GM23338 (cell line): ENCODE data around the gene PHF5A. TPM values are rescaled to one million over a fixed set of nuclear protein-coding genes. Genes with fewer than 3 reads are reported as not detected.

ENCODE experiments used
- ATAC-seq: fragments of 200-7000 bp; cut with Tn5 transposase; 3 replicates; pipeline ENCODE4 v1.9.1; 2020
- DNase-seq: peaks from one replicate; pipeline ENCODE4 v3.0.0-alpha.2; 2015; ENCODE audit warnings: low spot score
- H2AFZ ChIP-seq: fragments of 200-600 bp; sonication (generic); 2 replicates; pipeline ENCODE4 v1.8.0; 2016; ENCODE audit warnings: antibody characterized with exemption, mild to moderate bottlenecking, moderate library complexity
- H3F3A ChIP-seq: fragments of 200-600 bp; sonication (generic); replicated peaks from 2 replicates; pipeline ENCODE4 v1.8.0; 2017; ENCODE audit warnings: antibody characterized with exemption, mixed run types, low read depth
- H3K27ac ChIP-seq: fragments of 200-600 bp; sonication (generic); 2 replicates; pipeline ENCODE4 v1.6.1; 2016; ENCODE audit warnings: low read depth
- H3K27me3 ChIP-seq: fragments of 200-600 bp; sonication (generic); 2 replicates; pipeline ENCODE4 v1.8.0; 2016; ENCODE audit warnings: mild to moderate bottlenecking, mixed run types, moderate library complexity; ENCODE audit not compliant: insufficient read depth
- H3K36me3 ChIP-seq: fragments of 200-600 bp; sonication (generic); 2 replicates; pipeline ENCODE4 v1.8.0; 2016; ENCODE audit warnings: mild to moderate bottlenecking; ENCODE audit not compliant: insufficient read depth
- H3K4me1 ChIP-seq: fragments of 200-600 bp; sonication (generic); 2 replicates; pipeline ENCODE4 v1.8.0; 2016; ENCODE audit warnings: mild to moderate bottlenecking, moderate library complexity; ENCODE audit not compliant: insufficient read depth
- H3K4me2 ChIP-seq: fragments of 200-600 bp; sonication (generic); 2 replicates; pipeline ENCODE4 v1.7.1; 2017; ENCODE audit warnings: mixed run types
- H3K4me3 ChIP-seq: fragments of 200-600 bp; sonication (generic); 2 replicates; pipeline ENCODE4 v1.6.1; 2016; ENCODE audit warnings: mixed run types
- H3K79me2 ChIP-seq: fragments of 200-600 bp; sonication (generic); replicated peaks from 2 replicates; pipeline ENCODE4 v1.8.0; 2017; ENCODE audit warnings: mild to moderate bottlenecking; ENCODE audit not compliant: insufficient read depth
- H3K9me2 ChIP-seq: fragments of 200-600 bp; sonication (generic); 2 replicates; pipeline ENCODE4 v1.8.0; 2017; ENCODE audit not compliant: insufficient read depth
- H4K20me1 ChIP-seq: fragments of 200-600 bp; sonication (generic); replicated peaks from 2 replicates; pipeline ENCODE4 v1.8.0; 2017; ENCODE audit warnings: mild to moderate bottlenecking; ENCODE audit not compliant: insufficient read depth
- H3K27ac Mint-ChIP-seq: 2 replicates; pipeline ENCODE4 v1.8.0; 2020; ENCODE audit warnings: inconsistent platforms, mild to moderate bottlenecking, moderate library complexity, mixed read lengths
- H3K27me3 Mint-ChIP-seq: 3 replicates; pipeline ENCODE4 v1.8.0; 2022; ENCODE audit warnings: low read depth, mild to moderate bottlenecking, moderate library complexity, mixed read lengths, inconsistent platforms; ENCODE audit not compliant: insufficient read depth, poor library complexity
- H3K36me3 Mint-ChIP-seq: 3 replicates; pipeline ENCODE4 v1.8.0; 2021; ENCODE audit warnings: low read depth, mild to moderate bottlenecking, inconsistent platforms, moderate library complexity, mixed read lengths
- H3K4me1 Mint-ChIP-seq: 3 replicates; pipeline ENCODE4 v1.8.0; 2020; ENCODE audit warnings: mild to moderate bottlenecking, inconsistent platforms, mixed read lengths
- H3K4me3 Mint-ChIP-seq: 3 replicates; pipeline ENCODE4 v1.8.0; 2021; ENCODE audit warnings: moderate library complexity, mild to moderate bottlenecking, inconsistent platforms, mixed read lengths
- H3K9me3 Mint-ChIP-seq: 3 replicates; pipeline ENCODE4 v1.8.0; 2020; ENCODE audit warnings: moderate library complexity, mild to moderate bottlenecking, inconsistent platforms, mixed read lengths
- CREB1 ChIP-seq: fragments of 250-450 bp; sonication (Bioruptor Pico); IDR thresholded peaks from 2 replicates; pipeline ENCODE4 v1.5.0; 2020; ENCODE audit warnings: low read depth, mild to moderate bottlenecking, moderate library complexity
- CTCF ChIP-seq, 2 experiments: fragments of 200-600 bp in 1 of 2; sonication (generic) in 1 of 2; conservative IDR thresholded peaks; 2 replicates each; pipeline versions ENCODE4 v1.5.1 to v1.6.1; 2016 to 2017; ENCODE audit warnings: antibody characterized with exemption in 2 of 2, low read depth in 2 of 2, mild to moderate bottlenecking in 2 of 2, moderate library complexity in 1 of 2
- ETS1 ChIP-seq: IDR thresholded peaks from 2 replicates; pipeline ENCODE4 v1.6.1; 2016; ENCODE audit warnings: antibody characterized with exemption
- EZH2 ChIP-seq: fragments of 200-600 bp; sonication (generic); IDR thresholded peaks from one replicate; pipeline ENCODE4 v1.8.0; 2017; ENCODE audit warnings: antibody characterized with exemption, mild to moderate bottlenecking, low read depth; ENCODE audit not compliant: unreplicated experiment
- EZH2phosphoT487 ChIP-seq: fragments of 200-600 bp; sonication (generic); IDR thresholded peaks from one replicate; pipeline ENCODE4 v1.8.1; 2018; ENCODE audit warnings: antibody characterized with exemption; ENCODE audit not compliant: unreplicated experiment
- JUNB ChIP-seq: IDR thresholded peaks from one replicate; pipeline ENCODE4 v1.6.1; 2016; ENCODE audit warnings: antibody characterized with exemption; ENCODE audit not compliant: unreplicated experiment
- NANOG ChIP-seq: IDR thresholded peaks from 2 replicates; pipeline ENCODE4 v1.6.1; 2016; ENCODE audit warnings: antibody characterized with exemption, borderline replicate concordance
- POLR2AphosphoS5 ChIP-seq: IDR thresholded peaks from 2 replicates; pipeline ENCODE4 v1.6.1; 2016; ENCODE audit warnings: antibody characterized with exemption, low read depth
- REST ChIP-seq: IDR thresholded peaks from one replicate; pipeline ENCODE4 v1.6.1; 2018; ENCODE audit warnings: antibody characterized with exemption; ENCODE audit not compliant: unreplicated experiment
- STAT1 ChIP-seq: IDR thresholded peaks from one replicate; pipeline ENCODE4 v1.6.1; 2016; ENCODE audit warnings: antibody characterized with exemption; ENCODE audit not compliant: unreplicated experiment
- ZNF114 ChIP-seq: fragments of 250-450 bp; sonication (Bioruptor Pico); IDR thresholded peaks from 2 replicates; pipeline ENCODE4 v1.5.0; 2020; ENCODE audit warnings: mild to moderate bottlenecking, moderate library complexity
- ZNF331 ChIP-seq: fragments of 250-450 bp; sonication (Bioruptor Pico); IDR thresholded peaks from 2 replicates; pipeline ENCODE4 v1.5.0; 2020; ENCODE audit warnings: low read depth, mild to moderate bottlenecking, moderate library complexity
- ZNF462 ChIP-seq: fragments of 250-450 bp; sonication (Bioruptor Pico); IDR thresholded peaks from 2 replicates; pipeline ENCODE4 v1.5.0; 2020; ENCODE audit warnings: mild to moderate bottlenecking, moderate library complexity
- polyA plus RNA-seq: library from polyadenylated mRNA; unstranded; fragments of >200 nt; fragmentation: Nextera tagmentation; extraction: Ambion mirVana; gene quantifications from 2 replicates; pipeline ENCODE4 v1.2.1, GENCODE V29; 2016
- total RNA-seq: library from RNA; depleted of rRNA; stranded (reverse); fragments of >200 nt; shearing (Covaris generic); gene quantifications from 2 replicates; pipeline ENCODE4 v1.2.3, GENCODE V29; 2014

The PHF5A gene
- total and polyA plus RNA-seq, 2 experiments from 2014 or later: 49.4 to 115 TPM

GRCh38 chr22:41498303-41498835, 29.9 kb upstream of the PHF5A start:
- H4K20me1 ChIP-seq: peaks cover 5% of the 10 kb centered on the region; the same call in 1 of the 2 replicates
- ATAC-seq: no peak
- TF ChIP-seq ETS1 (no peak), NANOG (no peak), REST (no peak), ZNF462 (CRISPR knock-in tag) (no peak), POLR2AphosphoS5 (no peak), EZH2phosphoT487 (no peak), CTCF (conservative IDR thresholded peaks at IDR 0.05; ENCODE audit: low read depth in 2 of 2) (no peak), EZH2 (no peak), ZNF114 (CRISPR knock-in tag) (no peak), STAT1 (no peak), ZNF331 (no peak), JUNB (no peak), CREB1 (CRISPR knock-in tag) (no peak)
- peaks cover 7% of the 10 kb centered on the region; the same call in 1 of the 2 replicates for H3F3A ChIP-seq
- H3K4me3 Mint-ChIP-seq: no peak overlapping the region
- H3K27ac ChIP-seq: peak overlapping the region; percentile 45; the same call in 1 of the 2 replicates
- H3K4me1 ChIP-seq: no peaks in the 10 kb centered on the region
- H3K4me2 ChIP-seq: no peak overlapping the region
- peaks cover 6% of the 10 kb centered on the region for H3K27me3 Mint-ChIP-seq
- H2AFZ ChIP-seq: no peak overlapping the region
- H3K36me3 Mint-ChIP-seq: peaks cover 13% of the 10 kb centered on the region
- H3K9me2 ChIP-seq: no peaks in the 10 kb centered on the region
- H3K9me3 Mint-ChIP-seq: no peaks in the 10 kb centered on the region
- H3K27me3 ChIP-seq: no peaks in the 10 kb centered on the region
- no peak for DNase-seq
- no peaks in the 10 kb centered on the region for H3K36me3 ChIP-seq
- no peaks in the 10 kb centered on the region for H3K4me1 Mint-ChIP-seq
- peaks cover 33% of the 10 kb centered on the region for H3K79me2 ChIP-seq
- H3K27ac Mint-ChIP-seq: peak overlapping the region; percentile 52; the same call in 1 of the 2 replicates
- no peak overlapping the region for H3K4me3 ChIP-seq
